GM12891 (cell line): ENCODE data around the gene INKA1.

Experiments used
- DNase-seq: peaks from one replicate; pipeline ENCODE4 v3.0.0; 2011; ENCODE audit warnings: low spot score; ENCODE audit not compliant: insufficient read length
- FAIRE-seq: peaks from 2 replicates; lab custom pipeline; 2011; peaks lifted over from hg19 to GRCh38; lab: Jason Lieb, UNC
- PAX5 ChIP-seq: IDR thresholded peaks from 2 replicates; pipeline ENCODE4 v1.6.1; 2011; ENCODE audit warnings: low read length, moderate library complexity, mild to moderate bottlenecking; ENCODE audit not compliant: insufficient read depth, severe bottlenecking
- POLR2A ChIP-seq: IDR thresholded peaks from 2 replicates; pipeline ENCODE4 v1.6.1; 2011; ENCODE audit warnings: low read depth, low read length, control low read depth
- POLR2AphosphoS5 ChIP-seq: IDR thresholded peaks from 2 replicates; pipeline ENCODE4 v1.6.1; 2011; ENCODE audit warnings: low read depth, low read length, control low read depth
- POU2F2 ChIP-seq: IDR thresholded peaks from 2 replicates; pipeline ENCODE4 v1.6.1; 2011; ENCODE audit warnings: low read depth, mild to moderate bottlenecking, control low read depth, low read length, moderate library complexity
- SPI1 ChIP-seq: IDR thresholded peaks from 2 replicates; pipeline ENCODE4 v1.6.1; 2011; ENCODE audit warnings: low read depth, low read length, control low read depth
- TAF1 ChIP-seq: IDR thresholded peaks from 2 replicates; pipeline ENCODE4 v1.6.1; 2011; ENCODE audit warnings: low read depth, low read length, control low read depth

Gene INKA1

DNA sequence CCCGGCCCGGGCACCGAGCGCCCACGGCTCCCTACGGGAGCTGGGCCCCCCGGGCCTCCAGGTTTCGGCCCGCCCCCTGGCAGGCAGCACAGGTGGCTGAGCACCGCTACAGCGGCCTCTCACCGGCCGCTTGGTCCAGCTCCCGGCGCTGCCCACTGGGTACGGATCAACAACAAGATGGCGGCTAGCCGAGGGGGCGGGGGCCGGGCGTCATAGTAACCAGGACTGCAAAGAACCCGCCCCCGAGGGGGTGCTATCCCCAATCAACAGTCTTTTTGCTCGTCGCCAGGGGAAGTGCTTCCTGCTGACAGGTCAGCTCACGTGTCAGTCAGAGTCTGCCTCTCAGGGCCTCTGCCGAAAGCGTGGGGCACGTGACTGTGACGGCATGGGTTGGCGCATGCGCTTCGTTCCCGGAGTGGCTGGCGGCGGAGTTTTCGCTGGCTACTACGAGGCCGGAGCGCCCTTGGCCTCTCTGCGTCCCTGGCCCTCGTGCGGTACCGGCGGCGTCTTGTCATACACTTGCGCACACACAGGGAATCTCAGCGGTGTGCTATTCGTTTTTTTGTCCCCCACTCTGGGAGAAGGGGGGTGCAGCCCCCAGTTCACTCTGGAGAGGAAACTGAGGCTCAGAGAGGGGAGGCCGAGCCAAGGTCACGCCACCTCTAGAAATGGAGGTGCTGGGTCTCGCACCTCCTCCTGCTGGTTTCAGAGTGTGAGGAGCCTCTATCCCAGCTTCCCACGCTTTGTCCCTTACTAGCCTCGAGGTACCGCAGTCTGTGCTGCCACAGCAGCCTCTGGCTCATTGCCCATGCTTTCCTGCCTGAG is 16.5 kb upstream of the INKA1 start, which contains the start of gene IP6K1:
IP6K1 (minus strand) TSS at position 186 of the 825 bp plus-strand sequence. CDS start 38,502 bp downstream, outside the sequence.
- FAIRE-seq: peak; percentile 100
- DNase-seq: peak; percentile 99
- TF ChIP-seq TAF1: peak; percentile 79
- TF ChIP-seq POU2F2: 0 out of 2 replicates have a peak, but pooled peaks have one; percentile 22
- peak; percentile 30 for TF ChIP-seq SPI1
- peak; percentile 90 for TF ChIP-seq POLR2AphosphoS5
- peak; percentile 88 for TF ChIP-seq POLR2A
- peak; percentile 80 for TF ChIP-seq PAX5

DNA sequence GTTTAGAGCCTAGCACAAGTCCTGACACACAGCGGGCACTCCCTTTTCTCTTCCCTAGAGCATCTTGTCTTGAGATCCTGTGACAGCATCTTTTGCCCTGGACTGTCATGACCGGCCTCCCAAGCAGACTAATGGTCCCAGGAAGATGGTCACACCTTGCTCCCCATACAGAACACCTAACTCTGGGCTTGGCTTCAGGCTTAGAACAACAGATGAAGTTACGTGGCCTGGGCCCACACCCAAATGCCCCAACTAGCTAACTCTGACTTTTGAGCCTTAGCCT is 15.9 kb upstream of the INKA1 start:
- DNase-seq: no peak
- TF ChIP-seq TAF1 (no peak), POU2F2 (no peak), PAX5 (no peak)
- FAIRE-seq: no peak

DNA sequence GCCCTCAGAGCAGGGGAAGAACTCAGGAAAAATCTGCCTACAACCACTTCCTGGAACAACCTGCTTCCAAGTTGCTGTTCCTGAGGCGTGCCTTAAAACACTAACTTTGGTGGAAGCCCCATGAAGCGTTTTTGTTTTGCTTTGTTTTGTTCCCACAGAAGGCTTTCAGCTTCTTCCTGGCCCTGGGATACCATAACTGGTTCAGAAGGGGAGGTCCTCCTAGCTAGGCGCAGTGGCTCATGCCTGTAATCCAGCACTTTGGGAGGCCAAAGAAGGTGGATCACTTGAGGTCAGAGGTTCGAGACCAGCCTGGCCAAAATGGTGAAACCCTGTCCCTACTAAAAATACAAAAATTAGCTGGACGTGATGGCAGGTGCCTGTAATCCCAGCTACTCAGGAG is 15.5 kb upstream of the INKA1 start:
- no peak for DNase-seq
- TF ChIP-seq POU2F2: no peak
- TF ChIP-seq TAF1: no peak
- no peak for TF ChIP-seq POLR2AphosphoS5
- no peak for TF ChIP-seq PAX5
- no peak for TF ChIP-seq POLR2A
- no peak for TF ChIP-seq SPI1
- no peak for FAIRE-seq

DNA sequence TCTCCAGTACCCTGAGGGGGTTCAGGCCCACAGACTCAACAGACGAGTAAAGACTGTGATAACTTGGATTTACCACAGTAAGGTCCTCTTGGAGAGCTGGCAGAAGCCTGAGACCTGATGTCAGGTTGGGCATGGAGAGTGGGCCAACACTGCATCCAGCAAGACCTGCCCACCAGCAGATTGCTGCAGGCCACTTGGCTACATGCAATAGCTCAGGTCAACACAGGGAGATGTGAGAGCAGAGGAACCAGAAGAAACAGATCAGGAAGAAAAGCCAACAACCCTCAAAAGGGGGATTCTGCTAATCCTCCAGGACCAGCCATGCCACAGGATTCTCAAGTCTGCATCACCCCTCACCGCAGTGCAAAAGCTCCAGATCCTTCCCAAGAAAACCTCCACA is 15.0 kb upstream of the INKA1 start:
- FAIRE-seq (no peak), DNase-seq (no peak)
- no peak for TF ChIP-seq TAF1
- no peak for TF ChIP-seq POLR2AphosphoS5
- TF ChIP-seq PAX5: no peak
- TF ChIP-seq POU2F2: no peak
- no peak for TF ChIP-seq SPI1
- TF ChIP-seq POLR2A: no peak

DNA sequence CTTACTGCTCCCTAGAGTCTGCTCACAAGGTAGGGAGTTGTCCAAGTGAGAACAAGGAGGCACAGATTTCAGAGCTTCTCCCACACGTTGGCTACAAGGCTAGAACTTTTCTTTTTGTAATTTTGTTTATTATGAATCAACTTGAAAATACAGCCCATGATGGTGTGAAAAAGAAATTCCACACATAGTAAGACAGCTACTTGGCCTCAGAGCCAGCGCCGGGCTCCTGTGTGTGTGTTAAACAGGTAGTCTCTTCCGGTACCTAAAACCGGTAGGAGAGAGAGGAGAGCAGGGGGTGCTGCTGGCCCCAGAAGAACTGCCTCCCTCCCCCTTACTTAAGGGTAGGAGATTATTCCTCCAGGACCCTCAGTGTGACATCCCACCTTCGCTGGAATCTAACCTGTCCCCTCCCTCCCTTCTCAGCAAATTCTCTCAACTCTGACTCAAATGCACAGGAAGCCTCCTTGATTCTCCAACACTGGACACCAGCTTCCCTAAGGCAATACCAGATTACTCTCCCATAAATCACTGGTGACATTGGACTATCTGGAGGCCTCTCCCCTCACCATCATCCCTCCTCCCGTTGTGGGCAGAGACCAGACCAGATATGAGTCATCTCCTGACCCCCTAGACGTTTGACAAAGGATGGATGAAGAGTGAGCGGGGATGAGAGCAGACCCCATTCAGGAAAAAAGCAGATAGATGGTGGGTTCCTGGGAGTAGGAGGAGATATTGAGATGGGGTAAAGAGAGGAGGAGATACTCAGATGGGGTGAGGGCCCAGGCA is 12.2 kb upstream of the INKA1 start:
- TF ChIP-seq POLR2AphosphoS5 (no peak), POU2F2 (no peak), PAX5 (no peak), SPI1 (no peak), POLR2A (no peak)
- DNase-seq (no peak), FAIRE-seq (no peak)

DNA sequence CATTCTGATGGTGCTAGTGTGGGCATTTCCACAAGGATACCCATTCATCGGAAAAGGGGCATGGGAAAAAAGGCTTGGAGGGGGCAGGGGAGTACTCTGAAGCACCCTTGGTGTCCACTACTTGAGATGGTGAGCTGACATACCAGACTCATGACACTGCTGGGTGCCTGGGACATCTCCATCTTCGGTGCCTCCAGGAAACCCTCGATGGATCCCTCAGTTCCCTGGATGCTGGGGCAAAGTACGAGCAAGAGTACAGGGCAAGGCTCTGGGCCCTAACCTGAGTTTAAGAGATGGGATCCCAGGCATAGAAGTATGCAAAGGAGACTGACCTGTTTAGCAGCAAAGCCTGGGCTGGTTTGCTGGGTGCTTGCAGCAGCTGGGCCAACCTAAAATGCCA is 11.5 kb upstream of the INKA1 start:
- DNase-seq: no peak
- no peak for FAIRE-seq
- TF ChIP-seq SPI1 (no peak), TAF1 (no peak), PAX5 (no peak), POU2F2 (no peak), POLR2AphosphoS5 (no peak), POLR2A (no peak)

DNA sequence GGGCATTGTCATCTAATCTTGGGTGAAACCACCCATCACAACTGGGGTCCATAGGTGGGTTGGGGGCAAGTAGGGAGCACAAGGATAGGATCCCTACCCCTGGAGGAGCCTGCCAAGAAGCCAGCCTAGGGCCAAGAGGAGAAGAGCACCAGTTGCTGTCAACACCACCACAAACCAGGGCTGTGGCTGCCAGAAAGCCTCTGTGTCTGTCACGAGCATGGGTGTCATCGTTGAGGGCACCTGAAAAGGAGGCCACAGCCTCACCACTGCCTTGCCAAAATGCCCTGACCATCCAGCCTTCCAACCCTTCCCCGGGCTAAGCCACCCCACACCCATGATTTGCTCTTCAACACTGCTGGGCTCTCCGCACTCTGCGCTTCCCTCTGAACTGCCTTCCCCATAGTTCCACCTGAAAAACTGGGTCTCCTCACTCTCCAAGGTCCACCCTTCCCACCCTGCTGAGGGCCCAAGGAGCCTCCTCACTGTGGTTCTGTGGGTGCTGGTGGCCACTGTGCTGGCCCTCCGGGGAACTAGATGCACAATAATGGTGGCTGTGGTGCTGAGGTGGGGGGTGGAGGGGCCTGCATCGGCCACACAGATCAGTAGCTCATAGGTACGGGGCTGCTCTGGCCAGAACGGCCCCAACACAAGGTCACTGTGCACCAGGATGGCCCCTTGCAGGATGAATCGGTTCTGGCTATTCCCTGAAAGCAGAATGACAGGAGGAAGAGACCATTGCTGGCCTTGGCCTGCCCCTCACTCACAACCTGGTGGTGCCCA is 10.5 kb upstream of the INKA1 start:
- FAIRE-seq: no peak
- TF ChIP-seq POLR2AphosphoS5 (no peak), SPI1 (no peak), POU2F2 (no peak), PAX5 (no peak), POLR2A (no peak), TAF1 (no peak)

DNA sequence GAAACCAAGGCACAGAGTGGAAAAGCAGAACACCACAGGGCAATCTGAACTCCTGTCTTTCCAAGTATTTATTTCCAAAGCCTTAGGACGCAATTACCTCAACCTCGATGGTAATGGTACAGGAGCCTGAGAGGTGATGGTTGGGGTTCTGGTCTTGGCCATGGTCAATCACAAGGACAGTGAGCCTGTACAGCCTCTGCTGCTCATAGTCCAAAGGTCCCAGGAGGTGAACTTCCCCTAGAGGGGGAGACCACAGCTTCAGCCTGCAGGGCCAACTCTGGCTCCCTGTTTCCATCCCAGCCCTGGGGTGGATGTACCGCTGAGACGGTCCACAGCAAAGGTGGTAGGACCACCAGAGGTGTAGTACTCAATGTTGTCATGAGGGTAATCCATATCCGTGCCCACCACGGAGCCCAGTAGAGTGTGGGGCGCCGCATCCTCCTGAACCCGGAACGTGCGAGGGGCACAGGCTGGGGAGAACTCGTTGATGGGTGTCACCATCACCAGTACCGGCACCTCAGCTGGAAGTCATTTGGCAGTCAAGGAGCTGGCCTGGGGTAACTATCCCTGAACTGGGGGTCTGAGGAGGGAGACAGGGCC is 9.5 kb upstream of the INKA1 start:
- TF ChIP-seq POU2F2 (no peak), PAX5 (no peak), POLR2AphosphoS5 (no peak), TAF1 (no peak), SPI1 (no peak), POLR2A (no peak)
- no peak for DNase-seq
- no peak for FAIRE-seq

More for the DNA sequence above, 10.5 kb upstream of the INKA1 start:
- no peak for DNase-seq

DNA sequence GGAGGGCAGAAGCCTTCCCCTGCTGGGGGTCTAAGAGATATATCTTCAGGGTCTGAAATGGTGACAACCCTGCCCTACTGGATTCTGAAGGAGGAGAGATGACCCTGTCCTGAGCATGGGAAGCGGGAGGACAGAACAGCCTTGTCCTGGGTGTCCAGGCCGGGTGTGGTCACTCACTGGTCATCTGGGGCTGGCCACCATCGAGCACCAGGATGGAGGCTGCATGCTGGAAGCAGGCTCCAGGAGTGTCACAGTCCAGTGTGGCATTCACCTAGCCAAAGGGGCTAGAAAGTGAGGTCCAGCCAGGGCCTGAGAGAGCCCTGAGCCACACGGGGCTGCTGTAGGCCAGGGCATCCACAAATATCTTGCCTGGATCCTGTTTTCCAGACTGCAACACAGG is 8.6 kb upstream of the INKA1 start:
- TF ChIP-seq SPI1: no peak
- TF ChIP-seq POU2F2: no peak
- TF ChIP-seq TAF1: no peak
- TF ChIP-seq POLR2A: no peak
- TF ChIP-seq PAX5: no peak
- no peak for TF ChIP-seq POLR2AphosphoS5
- FAIRE-seq (no peak), DNase-seq (no peak)
